HTR-8/SVneo (cell line): ENCODE results near the gene RMC1.
"Not testable (repeated sequence)": the region's sequence is repeated elsewhere in the genome, so short reads cannot be mapped to it uniquely, and the experiment has no call there.

ENCODE experiments used
- DNase-seq: peaks from one replicate; pipeline ENCODE4 v3.0.0; 2011; ENCODE audit warnings: low spot score, mixed read lengths; ENCODE audit not compliant: insufficient read length
- FAIRE-seq: peaks from 2 replicates; lab custom pipeline; 2011; peaks lifted over from hg19 to GRCh38; lab: Jason Lieb, UNC

RMC1 gene

GRCh38 chr18:23577521-23577920 lies 74.2 kb downstream of the RMC1 start:
- FAIRE-seq, DNase-seq: not testable (repeated sequence)

GRCh38 chr18:23578067-23578701 lies 74.9 kb downstream of the RMC1 start:
- FAIRE-seq (no peak), DNase-seq (no peak)

- DNase-seq (no peak), FAIRE-seq (no peak)
Measured at GRCh38 chr18:23578891-23579653, 75.8 kb downstream of the RMC1 start.

- DNase-seq = no peak
- no peak for FAIRE-seq
Measured at GRCh38 chr18:23580677-23581367, 77.5 kb downstream of the RMC1 start.
